GM23338 (cell line): Measurements from ENCODE around the gene VWA3B.

Experiments
- CREB1 ChIP-seq: fragments of 250-450 bp; sonication (Bioruptor Pico); IDR thresholded peaks from 2 replicates; pipeline ENCODE4 v1.5.0; 2020; ENCODE audit warnings: low read depth, mild to moderate bottlenecking, moderate library complexity
- CTCF ChIP-seq, 2 experiments: fragments of 200-600 bp in 1 of 2; sonication (generic) in 1 of 2; conservative IDR thresholded peaks; 2 replicates each; pipeline versions ENCODE4 v1.5.1 to v1.6.1; 2016 to 2017; ENCODE audit warnings: antibody characterized with exemption in 2 of 2, low read depth in 2 of 2, mild to moderate bottlenecking in 2 of 2, moderate library complexity in 1 of 2
- EZH2 ChIP-seq: fragments of 200-600 bp; sonication (generic); IDR thresholded peaks from one replicate; pipeline ENCODE4 v1.8.0; 2017; ENCODE audit warnings: antibody characterized with exemption, mild to moderate bottlenecking, low read depth; ENCODE audit not compliant: unreplicated experiment
- EZH2phosphoT487 ChIP-seq: fragments of 200-600 bp; sonication (generic); IDR thresholded peaks from one replicate; pipeline ENCODE4 v1.8.1; 2018; ENCODE audit warnings: antibody characterized with exemption; ENCODE audit not compliant: unreplicated experiment
- JUNB ChIP-seq: IDR thresholded peaks from one replicate; pipeline ENCODE4 v1.6.1; 2016; ENCODE audit warnings: antibody characterized with exemption; ENCODE audit not compliant: unreplicated experiment
- POLR2AphosphoS5 ChIP-seq: IDR thresholded peaks from 2 replicates; pipeline ENCODE4 v1.6.1; 2016; ENCODE audit warnings: antibody characterized with exemption, low read depth
- REST ChIP-seq: IDR thresholded peaks from one replicate; pipeline ENCODE4 v1.6.1; 2018; ENCODE audit warnings: antibody characterized with exemption; ENCODE audit not compliant: unreplicated experiment

- TF ChIP-seq EZH2phosphoT487 (no peak), EZH2 (no peak), CREB1 (CRISPR knock-in tag) (peak; percentile 31; the same call in 1 of the 2 replicates), CTCF (conservative IDR thresholded peaks at IDR 0.05; ENCODE audit: low read depth in 2 of 2) (no peak), POLR2AphosphoS5 (no peak), REST (no peak), JUNB (no peak)
Measured at GRCh38 chr2:98334439-98335078, 247.6 kb downstream of the VWA3B start.
